SK-N-SH treated with all-trans-retinoic acid at 6 μM for 48 hours (cell line): Measurements from ENCODE around the gene CNTNAP2.

Experiments used
- ATAC-seq: fragments of 200-7000 bp; cut with Tn5 transposase; 3 replicates; pipeline ENCODE4 v1.9.1; 2020; ENCODE audit warnings: mild to moderate bottlenecking, moderate library complexity
- ARNTL ChIP-seq: fragments of 450-650 bp; formaldehyde crosslinking; IDR thresholded peaks from 2 replicates; pipeline ENCODE4 v1.5.0; 2020; ENCODE audit warnings: low read depth, mild to moderate bottlenecking, moderate library complexity, borderline replicate concordance
- BACH2 ChIP-seq: fragments of 250-450 bp; sonication (Bioruptor Pico); IDR thresholded peaks from 2 replicates; pipeline ENCODE4 v1.9.0; 2021; ENCODE audit warnings: mild to moderate bottlenecking, borderline replicate concordance
- CREB5 ChIP-seq: fragments of 250-450 bp; sonication (Bioruptor Pico); IDR thresholded peaks from 2 replicates; pipeline ENCODE4 v1.5.1; 2020; ENCODE audit warnings: low read depth, mild to moderate bottlenecking, moderate library complexity
- CSDC2 ChIP-seq: fragments of 250-450 bp; sonication (Bioruptor Pico); IDR thresholded peaks from 2 replicates; pipeline ENCODE4 v1.5.0; 2020; ENCODE audit warnings: mild to moderate bottlenecking, moderate library complexity
- CSRNP3 ChIP-seq: fragments of 250-450 bp; sonication (Bioruptor Pico); IDR thresholded peaks from 2 replicates; pipeline ENCODE4 v1.5.1; 2021; ENCODE audit warnings: mild to moderate bottlenecking, moderate library complexity
- ESRRG ChIP-seq: fragments of 250-450 bp; sonication (Bioruptor Pico); IDR thresholded peaks from 2 replicates; pipeline ENCODE4 v1.6.1; 2021; ENCODE audit warnings: mild to moderate bottlenecking
- GLIS3 ChIP-seq: fragments of 250-450 bp; sonication (Bioruptor Pico); IDR thresholded peaks from 2 replicates; pipeline ENCODE4 v1.5.0; 2020; ENCODE audit warnings: mild to moderate bottlenecking, moderate library complexity
- ISL1 ChIP-seq: fragments of 250-450 bp; sonication (Bioruptor Pico); IDR thresholded peaks from 2 replicates; pipeline ENCODE4 v2.1.2; 2022; ENCODE audit warnings: mild to moderate bottlenecking, moderate library complexity
- OSR1 ChIP-seq: fragments of 250-450 bp; sonication (Bioruptor Pico); IDR thresholded peaks from 2 replicates; pipeline ENCODE4 v1.8.0; 2022; ENCODE audit warnings: moderate library complexity, mild to moderate bottlenecking, inconsistent platforms
- PPARA ChIP-seq: fragments of 250-450 bp; sonication (Bioruptor Pico); IDR thresholded peaks from 2 replicates; pipeline ENCODE4 v1.5.0; 2020; ENCODE audit warnings: mild to moderate bottlenecking, borderline replicate concordance
- RARB ChIP-seq: fragments of 250-450 bp; sonication (Bioruptor Pico); IDR thresholded peaks from 2 replicates; pipeline ENCODE4 v1.8.0; 2021; ENCODE audit warnings: mild to moderate bottlenecking, moderate library complexity
- SNAI2 ChIP-seq: fragments of 250-450 bp; sonication (Bioruptor Pico); IDR thresholded peaks from 2 replicates; pipeline ENCODE4 v1.5.0; 2020; ENCODE audit warnings: mild to moderate bottlenecking, moderate library complexity
- TCF4 ChIP-seq: fragments of 250-450 bp; sonication (Bioruptor Pico); IDR thresholded peaks from 2 replicates; pipeline ENCODE4 v1.8.0; 2021; ENCODE audit warnings: mild to moderate bottlenecking, moderate library complexity, borderline replicate concordance
- TOX ChIP-seq: fragments of 250-450 bp; sonication (Bioruptor Pico); IDR thresholded peaks from 2 replicates; pipeline ENCODE4 v1.8.0; 2021; ENCODE audit warnings: mild to moderate bottlenecking, moderate library complexity, borderline replicate concordance
- TSHZ2 ChIP-seq: fragments of 250-450 bp; sonication (Bioruptor Pico); IDR thresholded peaks from 2 replicates; pipeline ENCODE4 v1.5.0; 2020; ENCODE audit warnings: mild to moderate bottlenecking, moderate library complexity
- ZC3H10 ChIP-seq: fragments of 250-450 bp; sonication (Bioruptor Pico); IDR thresholded peaks from 2 replicates; pipeline ENCODE4 v1.5.1; 2021; ENCODE audit warnings: mild to moderate bottlenecking, moderate library complexity
- ZFP3 ChIP-seq: fragments of 250-450 bp; sonication (Bioruptor Pico); IDR thresholded peaks from 2 replicates; pipeline ENCODE4 v1.5.0; 2020; ENCODE audit warnings: mild to moderate bottlenecking, moderate library complexity
- ZFP30 ChIP-seq: fragments of 450-650 bp; formaldehyde crosslinking; IDR thresholded peaks from 2 replicates; pipeline ENCODE4 v1.5.0; 2022; ENCODE audit warnings: mild to moderate bottlenecking, moderate library complexity
- ZNF565 ChIP-seq: fragments of 450-650 bp; formaldehyde crosslinking; conservative IDR thresholded peaks from 2 replicates; pipeline ENCODE4 v1.5.0; 2020; ENCODE audit warnings: low read depth, mild to moderate bottlenecking, moderate library complexity
- ZNF70 ChIP-seq: fragments of 450-650 bp; formaldehyde crosslinking; IDR thresholded peaks from 2 replicates; pipeline ENCODE4 v1.5.0; 2020; ENCODE audit warnings: mild to moderate bottlenecking, moderate library complexity
- ZNF8 ChIP-seq: fragments of 450-650 bp; formaldehyde crosslinking; IDR thresholded peaks from 2 replicates; pipeline ENCODE4 v1.5.0; 2020; ENCODE audit warnings: mild to moderate bottlenecking, moderate library complexity

CNTNAP2 gene

GRCh38 chr7:147245274-147245673, 1128.7 kb downstream of the CNTNAP2 start:
- TF ChIP-seq ARNTL (CRISPR knock-in tag), result no peak
- no peak for TF ChIP-seq TSHZ2 (CRISPR knock-in tag)
- no peak for TF ChIP-seq ZNF70 (CRISPR knock-in tag)
- no peak for TF ChIP-seq ISL1 (CRISPR knock-in tag)
- no peak for TF ChIP-seq ZFP30 (CRISPR knock-in tag)
- TF ChIP-seq ZNF565 (CRISPR knock-in tag), result no peak
- no peak for TF ChIP-seq OSR1
- no peak for TF ChIP-seq ESRRG (CRISPR knock-in tag)
- TF ChIP-seq, all 23 proteins: peak for 0
- ATAC-seq, result peak; percentile 85

- TF ChIP-seq ZNF8 (CRISPR knock-in tag) (no peak), ZNF565 (CRISPR knock-in tag) (no peak), TOX (CRISPR knock-in tag) (no peak), PPARA (CRISPR knock-in tag) (no peak), OSR1 (no peak), SNAI2 (no peak), ESRRG (CRISPR knock-in tag) (no peak), ZFP3 (CRISPR knock-in tag) (no peak), CREB5 (CRISPR knock-in tag) (no peak), RARB (no peak), ZFP30 (CRISPR knock-in tag) (no peak), TSHZ2 (CRISPR knock-in tag) (no peak), TCF4 (CRISPR knock-in tag) (no peak), CSDC2 (CRISPR knock-in tag) (no peak)
- ATAC-seq, result peak; percentile 61
Observed at GRCh38 chr7:147249956-147250355, 1133.4 kb downstream of the CNTNAP2 start.

GRCh38 chr7:147251751-147252325, 1135.2 kb downstream of the CNTNAP2 start:
- TF ChIP-seq CREB5 (CRISPR knock-in tag), result no peak
- TF ChIP-seq, all 23 proteins: peak for 0
- ATAC-seq, result no peak

GRCh38 chr7:147261693-147262092, 1145.1 kb downstream of the CNTNAP2 start:
- no peak for ATAC-seq
- TF ChIP-seq SNAI2, result no peak
- TF ChIP-seq TOX (CRISPR knock-in tag), result no peak
- TF ChIP-seq GLIS3, result no peak
- no peak for TF ChIP-seq ZC3H10 (CRISPR knock-in tag)
- no peak for TF ChIP-seq ISL1 (CRISPR knock-in tag)
- no peak for TF ChIP-seq CREB5 (CRISPR knock-in tag)
- TF ChIP-seq ZNF565 (CRISPR knock-in tag), result no peak
- no peak for TF ChIP-seq CSRNP3
- no peak for TF ChIP-seq TSHZ2 (CRISPR knock-in tag)
- no peak for TF ChIP-seq OSR1
- TF ChIP-seq ZFP3 (CRISPR knock-in tag), result no peak
- no peak for TF ChIP-seq ESRRG (CRISPR knock-in tag)
- TF ChIP-seq PPARA (CRISPR knock-in tag), result no peak
- TF ChIP-seq BACH2 (CRISPR knock-in tag), result no peak
